Measurements from ENCODE around the gene WDPCP. TPM values are rescaled to one million over a fixed set of nuclear protein-coding genes. Genes with fewer than 3 reads are reported as not detected.

Gene WDPCP
- total and polyA plus RNA-seq, 2 of the 4 experiments (the other 2 are of a cell fraction): 2.2 to 10.2 TPM

DNA sequence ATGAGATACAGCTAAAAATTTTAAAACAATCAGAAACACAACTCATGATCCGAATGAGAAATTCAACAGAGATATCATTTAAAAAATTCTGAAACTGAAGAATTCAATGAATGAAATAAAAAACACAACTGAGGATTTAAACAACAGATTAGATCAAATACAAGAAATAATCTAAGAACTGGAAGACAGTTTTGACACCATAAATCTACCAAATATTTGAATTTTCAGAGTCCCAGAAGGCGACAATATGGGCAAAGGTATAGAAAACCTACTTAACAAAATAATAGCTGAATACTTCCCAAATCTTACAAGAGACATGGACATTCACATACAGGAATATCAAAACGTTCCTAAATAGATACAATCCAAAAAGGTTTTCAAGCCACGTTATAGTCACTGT lies 315.7 kb downstream of the WDPCP start:
- H3K36me3 ChIP-seq (ENCODE audit: control insufficient read depth, insufficient read depth, low read length): no peaks in the 10 kb centered on the region
- no peak overlapping the region for H2AK9ac ChIP-seq (replicated peaks; ENCODE audit: low read depth, low read length, poor library complexity)
- peaks cover 4% of the 10 kb centered on the region for H3K9me3 ChIP-seq (ENCODE audit: control insufficient read depth, insufficient read depth, low read length)
- H3K18ac ChIP-seq (ENCODE audit: low read depth, low read length): no peak overlapping the region
- no peak overlapping the region for H2AK5ac ChIP-seq (ENCODE audit: low read depth, low read length)
- in situ Hi-C loops (cut with MboI; ENCODE audit: low sequenced_read_pairs): no loop called here
- no peak overlapping the region for H3K56ac ChIP-seq (ENCODE audit: extremely low read depth, insufficient read depth, low read length)
- H2BK20ac ChIP-seq (ENCODE audit: low read depth, low read length): no peak overlapping the region
- TF ChIP-seq, protein P1, sequence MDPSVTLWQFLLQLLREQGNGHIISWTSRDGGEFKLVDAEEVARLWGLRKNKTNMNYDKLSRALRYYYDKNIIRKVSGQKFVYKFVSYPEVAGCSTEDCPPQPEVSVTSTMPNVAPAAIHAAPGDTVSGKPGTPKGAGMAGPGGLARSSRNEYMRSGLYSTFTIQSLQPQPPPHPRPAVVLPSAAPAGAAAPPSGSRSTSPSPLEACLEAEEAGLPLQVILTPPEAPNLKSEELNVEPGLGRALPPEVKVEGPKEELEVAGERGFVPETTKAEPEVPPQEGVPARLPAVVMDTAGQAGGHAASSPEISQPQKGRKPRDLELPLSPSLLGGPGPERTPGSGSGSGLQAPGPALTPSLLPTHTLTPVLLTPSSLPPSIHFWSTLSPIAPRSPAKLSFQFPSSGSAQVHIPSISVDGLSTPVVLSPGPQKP (IDR thresholded peaks at IDR 0.05; ENCODE audit: borderline replicate concordance, low read depth, low read length): no peak
- no peak for TF ChIP-seq MAZ (IDR thresholded peaks at IDR 0.05; ENCODE audit: borderline replicate concordance, low read depth, low read length)
- TF ChIP-seq, protein P2, sequence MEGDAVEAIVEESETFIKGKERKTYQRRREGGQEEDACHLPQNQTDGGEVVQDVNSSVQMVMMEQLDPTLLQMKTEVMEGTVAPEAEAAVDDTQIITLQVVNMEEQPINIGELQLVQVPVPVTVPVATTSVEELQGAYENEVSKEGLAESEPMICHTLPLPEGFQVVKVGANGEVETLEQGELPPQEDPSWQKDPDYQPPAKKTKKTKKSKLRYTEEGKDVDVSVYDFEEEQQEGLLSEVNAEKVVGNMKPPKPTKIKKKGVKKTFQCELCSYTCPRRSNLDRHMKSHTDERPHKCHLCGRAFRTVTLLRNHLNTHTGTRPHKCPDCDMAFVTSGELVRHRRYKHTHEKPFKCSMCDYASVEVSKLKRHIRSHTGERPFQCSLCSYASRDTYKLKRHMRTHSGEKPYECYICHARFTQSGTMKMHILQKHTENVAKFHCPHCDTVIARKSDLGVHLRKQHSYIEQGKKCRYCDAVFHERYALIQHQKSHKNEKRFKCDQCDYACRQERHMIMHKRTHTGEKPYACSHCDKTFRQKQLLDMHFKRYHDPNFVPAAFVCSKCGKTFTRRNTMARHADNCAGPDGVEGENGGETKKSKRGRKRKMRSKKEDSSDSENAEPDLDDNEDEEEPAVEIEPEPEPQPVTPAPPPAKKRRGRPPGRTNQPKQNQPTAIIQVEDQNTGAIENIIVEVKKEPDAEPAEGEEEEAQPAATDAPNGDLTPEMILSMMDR (conservative IDR thresholded peaks at IDR 0.05; ENCODE audit: low read depth, low read length): no peak
- TF ChIP-seq SMC3 (IDR thresholded peaks at IDR 0.05; ENCODE audit: low read depth, low read length): no peak
- TF ChIP-seq, protein P3, sequence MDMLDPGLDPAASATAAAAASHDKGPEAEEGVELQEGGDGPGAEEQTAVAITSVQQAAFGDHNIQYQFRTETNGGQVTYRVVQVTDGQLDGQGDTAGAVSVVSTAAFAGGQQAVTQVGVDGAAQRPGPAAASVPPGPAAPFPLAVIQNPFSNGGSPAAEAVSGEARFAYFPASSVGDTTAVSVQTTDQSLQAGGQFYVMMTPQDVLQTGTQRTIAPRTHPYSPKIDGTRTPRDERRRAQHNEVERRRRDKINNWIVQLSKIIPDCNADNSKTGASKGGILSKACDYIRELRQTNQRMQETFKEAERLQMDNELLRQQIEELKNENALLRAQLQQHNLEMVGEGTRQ (IDR thresholded peaks at IDR 0.05; ENCODE audit: low read depth, low read length): no peak
- TF ChIP-seq CEBPB (IDR thresholded peaks at IDR 0.05; ENCODE audit: low read depth, low read length): no peak
- TF ChIP-seq NFE2L2 (IDR thresholded peaks at IDR 0.05; ENCODE audit: low read depth, low read length): no peak
- no peak for TF ChIP-seq RFX5 (IDR thresholded peaks at IDR 0.05; ENCODE audit: low read depth, low read length)
- TF ChIP-seq FOS (IDR thresholded peaks at IDR 0.05; ENCODE audit: low read depth, low read length): no peak
- TF ChIP-seq MAFK (IDR thresholded peaks at IDR 0.05; ENCODE audit: low read depth, low read length): no peak
- no peak for TF ChIP-seq POLR2A (IDR thresholded peaks at IDR 0.05; ENCODE audit: low read depth, low read length)
- no peak for TF ChIP-seq RCOR1 (IDR thresholded peaks at IDR 0.05; ENCODE audit: insufficient replicate concordance, low read length)
- TF ChIP-seq CHD1 (IDR thresholded peaks at IDR 0.05; ENCODE audit: low read depth, low read length): no peak
- TF ChIP-seq RAD21 (IDR thresholded peaks at IDR 0.05; ENCODE audit: low read length): no peak
- no peak for TF ChIP-seq MXI1 (IDR thresholded peaks at IDR 0.05; ENCODE audit: borderline replicate concordance, low read depth, low read length)
- no peak for TF ChIP-seq BHLHE40 (IDR thresholded peaks at IDR 0.05; ENCODE audit: low read depth, low read length)
- CTCF ChIA-PET: no interaction called here
- no peak overlapping the region for H2AFZ ChIP-seq (replicated peaks; ENCODE audit: low read length, poor library complexity)
- H2BK120ac ChIP-seq (ENCODE audit: low read depth, low read length): no peak overlapping the region
- BruUV-seq (replicated peaks): no TSS peak
- H3K27me3 ChIP-seq (ENCODE audit: control insufficient read depth, insufficient read depth, low read length): no peaks in the 10 kb centered on the region
- H3K4me3 ChIP-seq (ENCODE audit: insufficient read depth, low read depth, low read length): no peak overlapping the region
- no peak overlapping the region for H3K9ac ChIP-seq (ENCODE audit: low read depth, low read length)
- no peaks in the 10 kb centered on the region for H4K20me1 ChIP-seq (ENCODE audit: insufficient read depth, low read length)
- no peak overlapping the region for H4K91ac ChIP-seq (ENCODE audit: insufficient read depth, low read depth, low read length)
- POLR2A ChIA-PET (ENCODE audit: unreplicated experiment): no interaction called here
- no peak overlapping the region for H2BK5ac ChIP-seq (ENCODE audit: low read depth, low read length, poor library complexity, severe bottlenecking)
- H4K8ac ChIP-seq (ENCODE audit: low read depth in 2 of 2, low read length in 2 of 2): no peak overlapping the region
- no peak overlapping the region for H2BK15ac ChIP-seq (ENCODE audit: low read depth, low read length)
- H3K9me1 ChIP-seq (ENCODE audit: insufficient read depth, low read length): no peaks in the 10 kb centered on the region
- no peaks in the 10 kb centered on the region for H3K79me1 ChIP-seq (ENCODE audit: low read depth in 1 of 2, low read length in 2 of 2)
- H3K4me1 ChIP-seq (ENCODE audit: control insufficient read depth, insufficient read depth, low read length): no peaks in the 10 kb centered on the region
- H3K27ac ChIP-seq (ENCODE audit: insufficient read depth, low read length): no peak overlapping the region
- no peak for ATAC-seq (ENCODE audit: low read depth)
- no CpG with 5 or more reads among the region's 4 CpGs for WGBS, 2 experiments (ENCODE audit: extremely low coverage in 2 of 2, insufficient read length in 1 of 2)
- H3K4ac ChIP-seq (ENCODE audit: low read depth, low read length): no peak overlapping the region
- dilution Hi-C loops (cut with HindIII; ENCODE audit: low sequenced_read_pairs, unreplicated experiment): no loop called here
- no peak overlapping the region for H4K5ac ChIP-seq (ENCODE audit: low read depth, low read length)
- no peak overlapping the region for H3K4me2 ChIP-seq (ENCODE audit: low read depth, low read length)
- DNase-seq: no peak
- no peak overlapping the region for H3K23ac ChIP-seq (ENCODE audit: low read depth, low read length)
- intact Hi-C loops (cut with micrococcal nuclease): no loop called here
- no peak overlapping the region for H3K14ac ChIP-seq (replicated peaks; ENCODE audit: low read depth, low read length)

Data from IMR-90 (cell line).